A549 (cell line): ENCODE measurements around the gene PAPPA2. TPM values are rescaled to one million over a fixed set of nuclear protein-coding genes. Genes with fewer than 3 reads are reported as not detected.
"Not testable (repeated sequence)": the region's sequence is repeated elsewhere in the genome, so short reads cannot be mapped to it uniquely, and the experiment has no call there.

Experiments
- ATAC-seq, 2 experiments: fragments of 200-7000 bp in 1 of 2; fragments of >200 bp in 1 of 2; cut with Nextera tagmentation in 1 of 2; cut with Tn5 transposase in 1 of 2; 3 replicates each; pipeline versions ENCODE4 v1.8.0 to v1.9.1; 2018 to 2020; ENCODE audit warnings: mild to moderate bottlenecking in 1 of 2, moderate library complexity in 1 of 2
- CTCF ChIA-PET: fragments of 300-600 bp; sonication (Branson Sonifier 250); formaldehyde crosslinking; extraction: SDS; loops from one replicate; lab custom pipeline; 2021; ENCODE audit warnings: antibody characterized with exemption, inconsistent platforms; lab: Yijun Ruan, JAX
- POLR2A ChIA-PET: fragments of 350-600 bp; formaldehyde crosslinking; extraction: SDS; loops from one replicate; lab custom pipeline; 2021; ENCODE audit warnings: antibody characterized with exemption, inconsistent platforms; lab: Yijun Ruan, JAX
- DNase-seq, 2 experiments: peaks; one replicate each; pipeline versions ENCODE4 v3.0.0 to v3.0.0-alpha.2; 2011 to 2016; ENCODE audit warnings: low read depth in 1 of 2, low spot score in 1 of 2
- FAIRE-seq: peaks from 2 replicates; lab custom pipeline; 2011; peaks lifted over from hg19 to GRCh38; lab: Jason Lieb, UNC
- H3K27ac ChIP-seq, 2 experiments: fragments of >200 bp; sonication (Bioruptor Twin); formaldehyde crosslinking; 3 replicates each; pipeline ENCODE4 v1.5.1; 2016 to 2017
- H3K4me1 ChIP-seq: fragments of >200 bp; sonication (Bioruptor Twin); formaldehyde crosslinking; 3 replicates; pipeline ENCODE4 v1.6.1; 2016
- H3K4me2 ChIP-seq: fragments of >200 bp; sonication (Bioruptor Twin); formaldehyde crosslinking; 3 replicates; pipeline ENCODE4 v1.6.1; 2016
- H3K4me3 ChIP-seq: fragments of >200 bp; sonication (Bioruptor Twin); formaldehyde crosslinking; 3 replicates; pipeline ENCODE4 v1.5.1; 2016
- H3K9me3 ChIP-seq: fragments of >200 bp; sonication (Bioruptor Twin); formaldehyde crosslinking; 3 replicates; pipeline ENCODE4 v1.6.1; 2016
- ATOH8 ChIP-seq: fragments of 250-450 bp; sonication (Bioruptor Pico); IDR thresholded peaks from 2 replicates; pipeline ENCODE4 v1.5.0; 2020; ENCODE audit warnings: low read depth, mild to moderate bottlenecking, moderate library complexity
- CBX2 ChIP-seq: fragments of 200-600 bp; sonication (generic); IDR thresholded peaks from 2 replicates; pipeline ENCODE4 v1.6.1; 2016; ENCODE audit warnings: low read depth, mild to moderate bottlenecking, borderline replicate concordance
- CBX8 ChIP-seq: fragments of 200-600 bp; sonication (generic); IDR thresholded peaks from 2 replicates; pipeline ENCODE4 v1.6.1; 2016
- CEBPB ChIP-seq, 2 experiments: fragments of >200 bp in 1 of 2; sonication (Bioruptor Twin) in 1 of 2; formaldehyde crosslinking in 1 of 2; IDR thresholded peaks; 2 replicates each; pipeline ENCODE4 v1.6.1; 2012 to 2016
- CHD2 ChIP-seq: fragments of 150-350 bp; IDR thresholded peaks from 2 replicates; pipeline ENCODE4 v1.6.1; 2014; ENCODE audit warnings: low read length; ENCODE audit not compliant: partially characterized antibody
- CHD4 ChIP-seq: fragments of 200-600 bp; sonication (generic); IDR thresholded peaks from 2 replicates; pipeline ENCODE4 v1.6.1; 2016; ENCODE audit warnings: antibody characterized with exemption, mild to moderate bottlenecking, borderline replicate concordance
- EHMT2 ChIP-seq: fragments of 200-600 bp; sonication (generic); IDR thresholded peaks from 2 replicates; pipeline ENCODE4 v1.6.1; 2016; ENCODE audit warnings: antibody characterized with exemption, low read depth, mild to moderate bottlenecking, moderate library complexity
- ESRRA ChIP-seq: fragments of 150-350 bp; IDR thresholded peaks from 2 replicates; pipeline ENCODE4 v1.6.1; 2014; ENCODE audit warnings: mild to moderate bottlenecking, low read length, borderline replicate concordance
- FOSB ChIP-seq: fragments of 250-450 bp; sonication (Bioruptor Pico); IDR thresholded peaks from 2 replicates; pipeline ENCODE4 v1.5.0; 2020; ENCODE audit warnings: mild to moderate bottlenecking, moderate library complexity
- GATA3 ChIP-seq: IDR thresholded peaks from 2 replicates; pipeline ENCODE4 v1.6.1; 2012; ENCODE audit warnings: borderline replicate concordance
- HDAC2 ChIP-seq: fragments of 200-600 bp; sonication (generic); IDR thresholded peaks from 2 replicates; pipeline ENCODE4 v1.6.1; 2016
- HEYL ChIP-seq: fragments of 250-450 bp; sonication (Bioruptor Pico); IDR thresholded peaks from 2 replicates; pipeline ENCODE4 v1.8.0; 2021; ENCODE audit warnings: mild to moderate bottlenecking, moderate library complexity
- HOXB13 ChIP-seq: fragments of 250-450 bp; sonication (Bioruptor Pico); IDR thresholded peaks from 2 replicates; pipeline ENCODE4 v1.5.0; 2020; ENCODE audit warnings: low read depth, mild to moderate bottlenecking, moderate library complexity
- JUN ChIP-seq, 2 experiments: fragments of >200 bp; sonication (Bioruptor Twin); formaldehyde crosslinking; IDR thresholded peaks; 2 replicates in 1 of 2; 3 replicates in 1 of 2; pipeline ENCODE4 v1.6.1; 2016 to 2017
- JUNB ChIP-seq: fragments of >200 bp; sonication (Bioruptor Twin); formaldehyde crosslinking; IDR thresholded peaks from 2 replicates; pipeline ENCODE4 v1.6.1; 2016
- KDM5A ChIP-seq: fragments of 200-600 bp; sonication (generic); IDR thresholded peaks from 2 replicates; pipeline ENCODE4 v1.6.1; 2016; ENCODE audit warnings: antibody characterized with exemption, mild to moderate bottlenecking
- MAFK ChIP-seq: fragments of 450-650 bp; IDR thresholded peaks from 2 replicates; pipeline ENCODE4 v1.6.1; 2014; ENCODE audit not compliant: partially characterized antibody
- NFE2L2 ChIP-seq: fragments of 150-350 bp; conservative IDR thresholded peaks from 2 replicates; pipeline ENCODE4 v1.6.1; 2014; ENCODE audit warnings: low read length
- NR3C1 ChIP-seq: fragments of >200 bp; sonication (Bioruptor Twin); formaldehyde crosslinking; IDR thresholded peaks from 3 replicates; pipeline ENCODE4 v1.6.1; 2017
- PHF8 ChIP-seq: fragments of 200-600 bp; sonication (generic); IDR thresholded peaks from 2 replicates; pipeline ENCODE4 v1.6.1; 2016; ENCODE audit warnings: low read depth, mild to moderate bottlenecking, antibody characterized with exemption, moderate library complexity, borderline replicate concordance
- POLR2A ChIP-seq: IDR thresholded peaks from 2 replicates; pipeline ENCODE4 v1.6.1; 2012; ENCODE audit warnings: mild to moderate bottlenecking, low read length
- POLR2AphosphoS2 ChIP-seq: conservative IDR thresholded peaks from 2 replicates; pipeline ENCODE4 v1.6.1; 2012; ENCODE audit warnings: low read length, improper control_type of control experiment, inconsistent platforms
- RAD21 ChIP-seq, 2 experiments: fragments of >200 bp in 1 of 2; sonication (Bioruptor Twin) in 1 of 2; formaldehyde crosslinking in 1 of 2; IDR thresholded peaks in 1 of 2; conservative IDR thresholded peaks in 1 of 2; 2 replicates in 1 of 2; 3 replicates in 1 of 2; pipeline ENCODE4 v1.6.1; 2012 to 2018; ENCODE audit warnings: inconsistent platforms in 1 of 2
- RARB ChIP-seq: fragments of 250-450 bp; sonication (Bioruptor Pico); IDR thresholded peaks from 2 replicates; pipeline ENCODE4 v1.8.0; 2021; ENCODE audit warnings: mild to moderate bottlenecking, moderate library complexity
- SMC3 ChIP-seq: fragments of >200 bp; sonication (Bioruptor Twin); formaldehyde crosslinking; IDR thresholded peaks from 3 replicates; pipeline ENCODE4 v1.6.1; 2018; ENCODE audit warnings: inconsistent platforms
- SREBF2 ChIP-seq: fragments of 450-650 bp; IDR thresholded peaks from 2 replicates; pipeline ENCODE4 v1.6.1; 2014; ENCODE audit warnings: mild to moderate bottlenecking, moderate library complexity
- TP53 ChIP-seq: fragments of 250-450 bp; sonication (Bioruptor Pico); IDR thresholded peaks from 2 replicates; pipeline ENCODE4 v1.5.0; 2021; ENCODE audit warnings: mild to moderate bottlenecking, moderate library complexity
- ZC3H11A ChIP-seq: fragments of 450-650 bp; IDR thresholded peaks from 2 replicates; pipeline ENCODE4 v1.6.1; 2014; ENCODE audit warnings: antibody characterized with exemption, mild to moderate bottlenecking
- ZFP36 ChIP-seq: fragments of 450-650 bp; IDR thresholded peaks from 2 replicates; pipeline ENCODE4 v1.6.1; 2014; ENCODE audit warnings: borderline replicate concordance; ENCODE audit not compliant: partially characterized antibody
- ZSCAN20 ChIP-seq: fragments of 250-450 bp; sonication (Bioruptor Pico); IDR thresholded peaks from 2 replicates; pipeline ENCODE4 v1.8.0; 2022; ENCODE audit warnings: mild to moderate bottlenecking, moderate library complexity
- WGBS: methylation state at CpG from one replicate; pipeline ENCODE4 v1.1.6; 2017; ENCODE audit errors: missing lambda C conversion rate; 5-methylcytosine and 5-hydroxymethylcytosine counted together
- polyA plus RNA-seq, 4 experiments: library from polyadenylated mRNA; depleted of rRNA in 3 of 4; stranded (reverse); fragments of >200 nt; fragmentation: RNase III in 1 of 4; extraction: RNeasy Plus Mini Kit Qiagen cat#74134 plus additional on column Dnase treatment in 1 of 4; gene quantifications; 2 replicates in 3 of 4; 3 replicates in 1 of 4; pipeline ENCODE4 v1.2.3, GENCODE V29; 2011 to 2017
- TF ChIP-seq, protein P1 (sequence below): IDR thresholded peaks from 2 replicates; pipeline ENCODE4 v1.6.1; 2012
- TF ChIP-seq, protein P2 (sequence below): IDR thresholded peaks from 2 replicates; pipeline ENCODE4 v1.6.1; 2012; ENCODE audit warnings: low read depth, borderline replicate concordance

The PAPPA2 gene
- polyA plus RNA-seq, 2 of the 4 experiments (the other 2 are of a cell fraction) = 0.03 to 0.72 TPM

GRCh38 chr1:176619261-176619660, 156.3 kb downstream of the PAPPA2 start (continued):
- TF ChIP-seq, protein P1, sequence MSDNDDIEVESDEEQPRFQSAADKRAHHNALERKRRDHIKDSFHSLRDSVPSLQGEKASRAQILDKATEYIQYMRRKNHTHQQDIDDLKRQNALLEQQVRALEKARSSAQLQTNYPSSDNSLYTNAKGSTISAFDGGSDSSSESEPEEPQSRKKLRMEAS = no peak
- TF ChIP-seq POLR2AphosphoS2 (no peak), CBX2 (no peak), ZC3H11A (no peak), KDM5A (no peak), JUN (IDR thresholded peaks at IDR 0.05) (no peak), GATA3 (no peak), RAD21 (conservative IDR thresholded peaks at IDR 0.05 in 1 of 2, IDR thresholded peaks at IDR 0.05 in 1 of 2) (no peak)

GRCh38 chr1:176625365-176625764, 162.4 kb downstream of the PAPPA2 start:
- Histone ChIP-seq H3K9me3 (no peaks in the 10 kb centered on the region), H3K4me3 (no peak overlapping the region), H3K4me2 (no peak overlapping the region), H3K27ac (no peak overlapping the region), H3K4me1 (no peaks in the 10 kb centered on the region)
- no peak for DNase-seq
- TF ChIP-seq JUNB (no peak), RARB (CRISPR knock-in tag) (no peak), CBX8 (no peak), HOXB13 (CRISPR knock-in tag) (no peak), POLR2A (no peak), ZSCAN20 (no peak), SREBF2 (no peak), CHD2 (no peak)
- POLR2A ChIA-PET = no interaction called here
- 6% methylated on average over 3 of the region's 3 CpGs for WGBS
- no peak for ATAC-seq
- CTCF ChIA-PET = no interaction called here
- no peak for FAIRE-seq

- Histone ChIP-seq H3K4me1 (no peaks in the 10 kb centered on the region), H3K9me3 (no peaks in the 10 kb centered on the region), H3K4me3 (no peak overlapping the region), H3K27ac (no peak overlapping the region), H3K4me2 (no peak overlapping the region)
- no peak for FAIRE-seq
- ATAC-seq = no peak
- CTCF ChIA-PET = no interaction called here
- WGBS = 2% methylated on average over 4 of the region's 4 CpGs
- POLR2A ChIA-PET = no interaction called here
- TF ChIP-seq MAFK = no peak
- no peak for TF ChIP-seq SREBF2
- TF ChIP-seq CHD4 = no peak
- no peak for TF ChIP-seq HDAC2
- TF ChIP-seq POLR2AphosphoS2 = no peak
- TF ChIP-seq RARB (CRISPR knock-in tag) = no peak
- no peak for TF ChIP-seq ESRRA
- TF ChIP-seq CEBPB (IDR thresholded peaks at IDR 0.05) = no peak
- no peak for TF ChIP-seq ATOH8 (CRISPR knock-in tag)
- TF ChIP-seq PHF8 = no peak
- no peak for DNase-seq
Measured at GRCh38 chr1:176626572-176627061, 163.6 kb downstream of the PAPPA2 start.

- Histone ChIP-seq H3K4me3 (no peak overlapping the region), H3K4me2 (no peak overlapping the region), H3K9me3 (no peaks in the 10 kb centered on the region), H3K4me1 (no peaks in the 10 kb centered on the region), H3K27ac (no peak overlapping the region)
- ChIA-PET CTCF (no interaction called here), POLR2A (no interaction called here)
- ATAC-seq (no peak), DNase-seq (no peak), FAIRE-seq (no peak)
- no peak for TF ChIP-seq SREBF2
- TF ChIP-seq TP53 (CRISPR knock-in tag) = no peak
- TF ChIP-seq HEYL = no peak
- TF ChIP-seq HDAC2 = no peak
- TF ChIP-seq SMC3 = no peak
- TF ChIP-seq NR3C1 = no peak
- no peak for TF ChIP-seq ZSCAN20
- TF ChIP-seq POLR2AphosphoS2 = no peak
- no peak for TF ChIP-seq ZFP36
- no peak for TF ChIP-seq MAFK
- no peak for TF ChIP-seq RARB (CRISPR knock-in tag)
- TF ChIP-seq, protein P2, sequence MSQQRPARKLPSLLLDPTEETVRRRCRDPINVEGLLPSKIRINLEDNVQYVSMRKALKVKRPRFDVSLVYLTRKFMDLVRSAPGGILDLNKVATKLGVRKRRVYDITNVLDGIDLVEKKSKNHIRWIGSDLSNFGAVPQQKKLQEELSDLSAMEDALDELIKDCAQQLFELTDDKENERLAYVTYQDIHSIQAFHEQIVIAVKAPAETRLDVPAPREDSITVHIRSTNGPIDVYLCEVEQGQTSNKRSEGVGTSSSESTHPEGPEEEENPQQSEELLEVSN = no peak
- TF ChIP-seq NFE2L2 = no peak
- no peak for TF ChIP-seq CBX2
- no peak for TF ChIP-seq EHMT2
- no peak for TF ChIP-seq POLR2A
- TF ChIP-seq FOSB (CRISPR knock-in tag) = no peak
- 19% methylated on average over 2 of the region's 2 CpGs for WGBS
Measured at GRCh38 chr1:176628775-176629174, 165.8 kb downstream of the PAPPA2 start.

- H3K4me3 ChIP-seq, CTCF ChIA-PET, FAIRE-seq, DNase-seq, H3K4me2 ChIP-seq, H3K4me1 ChIP-seq, H3K9me3 ChIP-seq, H3K27ac ChIP-seq, POLR2A ChIA-PET, ATAC-seq: not testable (repeated sequence)
Measured at GRCh38 chr1:176634733-176635132, 171.8 kb downstream of the PAPPA2 start.
